H9 (cell line): Measurements from ENCODE around the gene TRAF2. TPM values are rescaled to one million over a fixed set of nuclear protein-coding genes. Genes with fewer than 3 reads are reported as not detected.

Experiments
- DNase-seq: peaks from one replicate; pipeline ENCODE4 v3.0.0-alpha.2; 2017
- H2AFZ ChIP-seq: one replicate; pipeline ENCODE4 v1.6.1; 2013; ENCODE audit warnings: mild to moderate bottlenecking, low read length, control low read depth, moderate library complexity
- H2AK5ac ChIP-seq: 2 replicates; pipeline ENCODE4 v1.6.1; 2013; ENCODE audit warnings: low read length, control low read depth, mixed read lengths; ENCODE audit not compliant: insufficient read length
- H2BK120ac ChIP-seq: one replicate; pipeline ENCODE4 v1.6.1; 2013; ENCODE audit warnings: low read depth, mild to moderate bottlenecking, low read length, control low read depth, inconsistent platforms; ENCODE audit not compliant: poor library complexity, severe bottlenecking
- H2BK12ac ChIP-seq: 2 replicates; pipeline ENCODE4 v1.6.1; 2013; ENCODE audit warnings: low read length, control low read depth, mixed read lengths, low read depth; ENCODE audit not compliant: insufficient read length
- H2BK15ac ChIP-seq: 2 replicates; pipeline ENCODE4 v1.6.1; 2013; ENCODE audit warnings: low read depth, low read length, control low read depth
- H2BK20ac ChIP-seq: one replicate; pipeline ENCODE4 v1.6.1; 2013; ENCODE audit warnings: low read depth, mild to moderate bottlenecking, low read length, control low read depth, inconsistent platforms; ENCODE audit not compliant: poor library complexity, severe bottlenecking
- H2BK5ac ChIP-seq: 2 replicates; pipeline ENCODE4 v1.6.1; 2013; ENCODE audit warnings: low read length, control low read depth, mixed read lengths; ENCODE audit not compliant: insufficient read length
- H3K14ac ChIP-seq: 2 replicates; pipeline ENCODE4 v1.6.1; 2013; ENCODE audit warnings: low read length, control low read depth; ENCODE audit not compliant: insufficient read depth
- H3K18ac ChIP-seq: 2 replicates; pipeline ENCODE4 v1.6.1; 2013; ENCODE audit warnings: low read depth, mild to moderate bottlenecking, mixed read lengths, low read length, control low read depth; ENCODE audit not compliant: insufficient read length
- H3K23ac ChIP-seq: 2 replicates; pipeline ENCODE4 v1.6.1; 2013; ENCODE audit warnings: low read length, control low read depth, mixed read lengths, low read depth; ENCODE audit not compliant: insufficient read length
- H3K23me2 ChIP-seq: 2 replicates; pipeline ENCODE4 v1.6.1; 2013; ENCODE audit warnings: low read depth, mild to moderate bottlenecking, mixed read lengths, low read length, control low read depth; ENCODE audit not compliant: insufficient read length, poor library complexity, severe bottlenecking
- H3K27ac ChIP-seq: 2 replicates; pipeline ENCODE4 v1.5.1; 2013; ENCODE audit warnings: low read length, control low read depth, mixed read lengths, low read depth; ENCODE audit not compliant: insufficient read length
- H3K27me3 ChIP-seq: 2 replicates; pipeline ENCODE4 v1.6.1; 2013; ENCODE audit warnings: low read length, control low read depth, inconsistent platforms; ENCODE audit not compliant: insufficient read depth
- H3K4ac ChIP-seq: 2 replicates; pipeline ENCODE4 v1.6.1; 2013; ENCODE audit warnings: low read depth, mild to moderate bottlenecking, control low read depth, inconsistent platforms, low read length, moderate library complexity
- H3K4me1 ChIP-seq: 2 replicates; pipeline ENCODE4 v1.6.1; 2013; ENCODE audit warnings: low read length, control low read depth, inconsistent platforms; ENCODE audit not compliant: insufficient read depth
- H3K4me2 ChIP-seq: 2 replicates; pipeline ENCODE4 v1.6.1; 2013; ENCODE audit warnings: low read length, control low read depth, mixed read lengths; ENCODE audit not compliant: insufficient read length, insufficient read depth
- H3K56ac ChIP-seq: 2 replicates; pipeline ENCODE4 v1.6.1; 2013; ENCODE audit warnings: low read depth, mild to moderate bottlenecking, mixed read lengths, low read length, control low read depth; ENCODE audit not compliant: insufficient read length
- H3K79me1 ChIP-seq: 2 replicates; pipeline ENCODE4 v1.6.1; 2013; ENCODE audit warnings: low read depth, mild to moderate bottlenecking, moderate library complexity, low read length, control low read depth, inconsistent platforms; ENCODE audit not compliant: insufficient read depth, poor library complexity, severe bottlenecking
- H3K79me2 ChIP-seq: 2 replicates; pipeline ENCODE4 v1.6.1; 2013; ENCODE audit warnings: low read length, control low read depth, inconsistent platforms; ENCODE audit not compliant: insufficient read depth
- H3K9ac ChIP-seq: 2 replicates; pipeline ENCODE4 v1.6.1; 2013; ENCODE audit warnings: low read length, control low read depth, mixed read lengths; ENCODE audit not compliant: insufficient read length; ENCODE audit errors: extremely low read depth
- H3K9me3 ChIP-seq: one replicate; pipeline ENCODE4 v1.6.1; 2013; ENCODE audit warnings: low read depth, low read length, inconsistent platforms; ENCODE audit not compliant: control insufficient read depth
- H3T11ph ChIP-seq: one replicate; pipeline ENCODE4 v1.6.1; 2013; ENCODE audit warnings: mild to moderate bottlenecking, low read length, control low read depth, inconsistent platforms
- H4K20me1 ChIP-seq: one replicate; pipeline ENCODE4 v1.6.1; 2013; ENCODE audit not compliant: control insufficient read depth, insufficient read length, insufficient read depth
- H4K5ac ChIP-seq: 2 replicates; pipeline ENCODE4 v1.6.1; 2013; ENCODE audit warnings: low read depth, mild to moderate bottlenecking, mixed read lengths, low read length, control low read depth; ENCODE audit not compliant: insufficient read length
- H4K8ac ChIP-seq: replicated peaks from 2 replicates; pipeline ENCODE4 v1.6.1; 2013; ENCODE audit warnings: low read length, control low read depth, mixed read lengths, low read depth; ENCODE audit not compliant: insufficient read length
- H4K91ac ChIP-seq: 2 replicates; pipeline ENCODE4 v1.6.1; 2013; ENCODE audit warnings: low read depth, mild to moderate bottlenecking, moderate library complexity, mixed read lengths, low read length, control low read depth; ENCODE audit not compliant: insufficient read length
- H3K27ac Mint-ChIP-seq, 3 experiments: 2 replicates in 2 of 3; 3 replicates in 1 of 3; pipeline ENCODE4 v1.8.0; 2020 to 2021; ENCODE audit warnings: mixed read lengths in 3 of 3, mild to moderate bottlenecking in 1 of 3, moderate library complexity in 1 of 3
- H3K27me3 Mint-ChIP-seq: 2 replicates; pipeline ENCODE4 v1.8.0; 2021; ENCODE audit warnings: low read depth, mild to moderate bottlenecking, moderate library complexity, mixed read lengths
- H3K36me3 Mint-ChIP-seq, 3 experiments: 2 replicates in 2 of 3; 3 replicates in 1 of 3; pipeline ENCODE4 v1.8.0; 2020 to 2021; ENCODE audit warnings: low read depth in 3 of 3, mixed read lengths in 3 of 3; ENCODE audit not compliant: insufficient read depth in 1 of 3
- H3K4me1 Mint-ChIP-seq, 2 experiments: 2 replicates each; pipeline ENCODE4 v1.8.0; 2020; ENCODE audit warnings: mixed read lengths in 2 of 2
- H3K4me3 Mint-ChIP-seq, 2 experiments: 2 replicates in 1 of 2; 3 replicates in 1 of 2; pipeline ENCODE4 v1.8.0; 2020 to 2021; ENCODE audit warnings: mild to moderate bottlenecking in 2 of 2, mixed read lengths in 2 of 2, moderate library complexity in 1 of 2
- H3K9me3 Mint-ChIP-seq, 2 experiments: 2 replicates in 1 of 2; 3 replicates in 1 of 2; pipeline ENCODE4 v1.8.0; 2020; ENCODE audit warnings: mild to moderate bottlenecking in 2 of 2, mixed read lengths in 2 of 2, moderate library complexity in 1 of 2
- WGBS: extraction: QIAGEN DNeasy Blood & Tissue Kit; methylation state at CpG from one replicate; pipeline ENCODE4 v1.1.7; 2013; ENCODE audit warnings: missing lambda C conversion rate, low lambda C conversion rate, mixed read lengths; ENCODE audit not compliant: insufficient read length; ENCODE audit errors: extremely low coverage; 5-methylcytosine and 5-hydroxymethylcytosine counted together
- total RNA-seq: library from RNA; stranded (reverse); gene quantifications from 2 replicates; pipeline ENCODE4 v1.2.1, GENCODE V29; 2021
- TF ChIP-seq, protein P1 (sequence below): fragments of 200-600 bp; sonication (generic); conservative IDR thresholded peaks from 3 replicates; pipeline ENCODE4 v1.8.0; 2021; ENCODE audit warnings: antibody characterized with exemption, mild to moderate bottlenecking

The TRAF2 gene
- total RNA-seq, 1 experiment from 2014 or later: 48.8 TPM

DNA sequence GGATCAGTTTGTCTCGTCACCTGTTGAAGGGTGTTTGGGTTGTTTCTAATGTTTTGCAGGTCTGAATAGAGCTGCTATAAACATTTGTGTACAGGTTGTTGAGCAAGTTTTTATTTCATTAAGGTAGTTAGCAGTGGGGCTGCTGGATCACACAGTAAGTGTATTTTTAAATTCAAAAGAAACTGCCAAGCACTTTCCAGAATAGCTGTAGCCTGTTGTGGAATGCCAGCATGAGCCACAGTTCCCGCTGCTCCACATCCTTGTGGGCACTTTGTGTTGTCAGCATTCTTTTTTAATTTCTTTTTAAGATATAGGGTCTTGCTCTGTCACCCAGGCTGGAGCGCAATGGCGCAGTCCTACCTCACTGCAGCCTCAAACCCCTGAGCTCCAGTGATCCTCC is 43.7 kb downstream of the TRAF2 start:
- no peaks in the 10 kb centered on the region for H3K9me3 ChIP-seq
- no peak overlapping the region for H2BK5ac ChIP-seq
- no peak overlapping the region for H4K8ac ChIP-seq
- H3K4ac ChIP-seq: no peak overlapping the region
- Mint-ChIP-seq H3K36me3 (peaks cover 21 to 69% (median 45%) of the 10 kb centered on the region in 3 experiments), H3K27ac (no peak overlapping the region), H3K4me3 (no peak overlapping the region), H3K4me1 (peaks cover 3 to 10% of the 10 kb centered on the region in 2 experiments), H3K27me3 (no peaks in the 10 kb centered on the region), H3K9me3 (no peaks in the 10 kb centered on the region)
- H2BK12ac ChIP-seq: no peak overlapping the region
- H3K79me2 ChIP-seq: no peaks in the 10 kb centered on the region
- H2AFZ ChIP-seq: no peak overlapping the region
- no peak overlapping the region for H3K23ac ChIP-seq
- H2AK5ac ChIP-seq: no peak overlapping the region
- TF ChIP-seq, protein P1, sequence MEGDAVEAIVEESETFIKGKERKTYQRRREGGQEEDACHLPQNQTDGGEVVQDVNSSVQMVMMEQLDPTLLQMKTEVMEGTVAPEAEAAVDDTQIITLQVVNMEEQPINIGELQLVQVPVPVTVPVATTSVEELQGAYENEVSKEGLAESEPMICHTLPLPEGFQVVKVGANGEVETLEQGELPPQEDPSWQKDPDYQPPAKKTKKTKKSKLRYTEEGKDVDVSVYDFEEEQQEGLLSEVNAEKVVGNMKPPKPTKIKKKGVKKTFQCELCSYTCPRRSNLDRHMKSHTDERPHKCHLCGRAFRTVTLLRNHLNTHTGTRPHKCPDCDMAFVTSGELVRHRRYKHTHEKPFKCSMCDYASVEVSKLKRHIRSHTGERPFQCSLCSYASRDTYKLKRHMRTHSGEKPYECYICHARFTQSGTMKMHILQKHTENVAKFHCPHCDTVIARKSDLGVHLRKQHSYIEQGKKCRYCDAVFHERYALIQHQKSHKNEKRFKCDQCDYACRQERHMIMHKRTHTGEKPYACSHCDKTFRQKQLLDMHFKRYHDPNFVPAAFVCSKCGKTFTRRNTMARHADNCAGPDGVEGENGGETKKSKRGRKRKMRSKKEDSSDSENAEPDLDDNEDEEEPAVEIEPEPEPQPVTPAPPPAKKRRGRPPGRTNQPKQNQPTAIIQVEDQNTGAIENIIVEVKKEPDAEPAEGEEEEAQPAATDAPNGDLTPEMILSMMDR: no peak
- no peaks in the 10 kb centered on the region; the same call in 1 of the 2 replicates for H3K4me1 ChIP-seq
- no peaks in the 10 kb centered on the region for H3K27me3 ChIP-seq
- H4K91ac ChIP-seq: no peak overlapping the region
- no peak for DNase-seq
- H2BK20ac ChIP-seq: no peak overlapping the region
- no peak overlapping the region for H2BK15ac ChIP-seq
- WGBS: no CpG with 5 or more reads among the region's 4 CpGs
- no peak overlapping the region for H2BK120ac ChIP-seq
- H4K20me1 ChIP-seq: no peaks in the 10 kb centered on the region
- no peak overlapping the region for H3T11ph ChIP-seq
- H3K14ac ChIP-seq: no peak overlapping the region
- H3K79me1 ChIP-seq: no peaks in the 10 kb centered on the region
- no peak overlapping the region for H3K27ac ChIP-seq
- H3K56ac ChIP-seq: no peak overlapping the region
- no peak overlapping the region for H3K4me2 ChIP-seq
- no peak overlapping the region for H3K18ac ChIP-seq
- H4K5ac ChIP-seq: no peak overlapping the region
- H3K9ac ChIP-seq: no peak overlapping the region
- H3K23me2 ChIP-seq: no peaks in the 10 kb centered on the region
